Endothelial cell of umbilical vein (primary cell): ENCODE data around the gene ZNF24. TPM values are rescaled to one million over a fixed set of nuclear protein-coding genes. Genes with fewer than 3 reads are reported as not detected.

Experiments used
- BruUV-seq: library from RNA; stranded (reverse); fragments of 400-500 nt; replicated peaks from 2 replicates; lab custom pipeline; 2021; lab: Mats Ljungman, UMichigan
- CTCF ChIA-PET: fragments of 300-600, 350-600 bp; sonication (Branson Sonifier 250); formaldehyde crosslinking; loops from one replicate; lab custom pipeline; 2021; ENCODE audit warnings: antibody characterized with exemption, inconsistent platforms; lab: Charles Lee
- POLR2A ChIA-PET: fragments of 300-600, 350-600 bp; sonication (Branson Sonifier 250); formaldehyde crosslinking; loops from one replicate; lab custom pipeline; 2021; ENCODE audit warnings: antibody characterized with exemption, inconsistent platforms; lab: Charles Lee
- DNase-seq: peaks from one replicate; pipeline ENCODE4 v3.0.0-alpha.2; 2011; ENCODE audit warnings: low read depth, low spot score
- FAIRE-seq: peaks from 2 replicates; lab custom pipeline; 2011; peaks lifted over from hg19 to GRCh38; lab: Jason Lieb, UNC
- H2AFZ ChIP-seq: 2 replicates; pipeline ENCODE4 v1.6.0; 2012; ENCODE audit warnings: low read depth, low read length, control low read depth, inconsistent platforms
- H3K27ac ChIP-seq: 2 replicates; pipeline ENCODE4 v1.5.1; 2011; ENCODE audit warnings: low read depth, mild to moderate bottlenecking, control low read depth, low read length, moderate library complexity; ENCODE audit not compliant: insufficient read depth
- H3K27me3 ChIP-seq, 2 experiments: 2 replicates each; pipeline versions ENCODE4 v1.6.0 to v1.6.1; 2011; ENCODE audit warnings: low read length in 2 of 2, mixed read lengths in 1 of 2; ENCODE audit not compliant: control insufficient read depth in 2 of 2, insufficient read depth in 2 of 2
- H3K36me3 ChIP-seq, 2 experiments: 2 replicates in 1 of 2; 3 replicates in 1 of 2; pipeline ENCODE4 v1.5.1; 2011; ENCODE audit warnings: low read length in 2 of 2, mild to moderate bottlenecking in 1 of 2, moderate library complexity in 1 of 2; ENCODE audit not compliant: control insufficient read depth in 2 of 2, insufficient read depth in 2 of 2; ENCODE audit errors: extremely low read depth in 1 of 2
- H3K4me1 ChIP-seq: 3 replicates; pipeline ENCODE4 v1.5.1; 2011; ENCODE audit warnings: mild to moderate bottlenecking, low read length; ENCODE audit not compliant: control insufficient read depth, insufficient read depth; ENCODE audit errors: extremely low read depth
- H3K4me2 ChIP-seq: 2 replicates; pipeline ENCODE4 v1.6.1; 2011; ENCODE audit warnings: low read length, control low read depth, mixed read lengths; ENCODE audit not compliant: insufficient read depth
- H3K4me3 ChIP-seq, 3 experiments: fragments of 200-600 bp in 1 of 3; sonication (generic), shearing (Covaris generic) in 1 of 3; replicated peaks in 1 of 3; 2 replicates each; pipeline ENCODE4 v1.5.1; 2011 to 2016; ENCODE audit warnings: control low read depth in 3 of 3, low read length in 3 of 3, mild to moderate bottlenecking in 2 of 3, inconsistent platforms in 1 of 3, low read depth in 1 of 3, moderate library complexity in 1 of 3; ENCODE audit not compliant: insufficient read depth in 1 of 3
- H3K79me2 ChIP-seq: 2 replicates; pipeline ENCODE4 v1.6.0; 2012; ENCODE audit warnings: low read length, inconsistent platforms; ENCODE audit not compliant: control insufficient read depth, insufficient read depth
- H3K9ac ChIP-seq: replicated peaks from 2 replicates; pipeline ENCODE3; 2011; ENCODE audit warnings: low read length, control low read depth; ENCODE audit not compliant: insufficient read depth; ENCODE audit errors: extremely low read depth
- H3K9me1 ChIP-seq: replicated peaks from 3 replicates; pipeline ENCODE4 v1.6.0; 2011; ENCODE audit warnings: mild to moderate bottlenecking, low read length; ENCODE audit not compliant: control insufficient read depth, insufficient read depth; ENCODE audit errors: extremely low read depth
- H3K9me3 ChIP-seq: replicated peaks from 2 replicates; pipeline ENCODE4 v1.5.1; 2012; ENCODE audit warnings: low read length, inconsistent platforms; ENCODE audit not compliant: control insufficient read depth, insufficient read depth
- H4K20me1 ChIP-seq: replicated peaks from 2 replicates; pipeline ENCODE3; 2011; ENCODE audit warnings: mild to moderate bottlenecking, low read length; ENCODE audit not compliant: control insufficient read depth, insufficient read depth; ENCODE audit errors: extremely low read depth
- EZH2 ChIP-seq: IDR thresholded peaks from 2 replicates; pipeline ENCODE4 v1.6.1; 2012; ENCODE audit warnings: borderline replicate concordance, low read depth, mild to moderate bottlenecking, moderate library complexity, low read length, inconsistent platforms; ENCODE audit not compliant: severe bottlenecking
- FOS ChIP-seq: IDR thresholded peaks from 2 replicates; pipeline ENCODE4 v1.6.1; 2011; ENCODE audit warnings: mild to moderate bottlenecking, low read length, moderate library complexity, borderline replicate concordance; ENCODE audit not compliant: insufficient read depth
- GATA2 ChIP-seq: IDR thresholded peaks from 2 replicates; pipeline ENCODE4 v1.7.0; 2011; ENCODE audit warnings: low read depth, mild to moderate bottlenecking, moderate library complexity, mixed read lengths, low read length; ENCODE audit not compliant: insufficient read length, insufficient read depth
- JUN ChIP-seq: IDR thresholded peaks from 2 replicates; pipeline ENCODE4 v1.6.1; 2011; ENCODE audit warnings: borderline replicate concordance, low read depth; ENCODE audit not compliant: insufficient read length, insufficient read depth
- MYC ChIP-seq: IDR thresholded peaks from one replicate; pipeline ENCODE4 v1.6.1; 2011; ENCODE audit warnings: mild to moderate bottlenecking, low read depth, low read length
- POLR2A ChIP-seq: IDR thresholded peaks from 2 replicates; pipeline ENCODE4 v1.6.1; 2012; ENCODE audit warnings: low read depth, mild to moderate bottlenecking, control low read depth, low read length
- POLR2AphosphoS5 ChIP-seq: IDR thresholded peaks from 2 replicates; pipeline ENCODE4 v1.6.1; 2012; ENCODE audit warnings: low read depth, mild to moderate bottlenecking, control low read depth, low read length, moderate library complexity; ENCODE audit not compliant: insufficient read depth
- dilution Hi-C: fragments of 300-500 bp; cut with MboI; formaldehyde crosslinking; loops from one replicate; pipeline ENCODE4 v1.15.0; 2019; ENCODE audit warnings: low sequenced_read_pairs; ENCODE audit not compliant: extremely low pct_ligation_motif_present
- intact Hi-C: fragments of 100-400 bp; cut with micrococcal nuclease; formaldehyde crosslinking; loops from one replicate; pipeline ENCODE4 v1.10.0; 2022
- polyA plus RNA-seq, 4 experiments: library from polyadenylated mRNA; depleted of rRNA in 3 of 4; stranded (reverse) in 3 of 4; unstranded in 1 of 4; fragments of >200 nt; gene quantifications; 2 replicates each; pipeline versions ENCODE4 v1.2.1 to v1.2.3, GENCODE V29; 2011 to 2012; ENCODE audit warnings: missing spikeins in 1 of 4
- total RNA-seq: library from RNA; stranded (reverse); gene quantifications from 2 replicates; pipeline ENCODE4 v1.2.3, GENCODE V29; 2021
- TF ChIP-seq, protein P1 (sequence below), 2 donors: IDR thresholded peaks; 1 replicate in 1 of 2; 2 replicates in 1 of 2; pipeline ENCODE4 v1.5.1; 2011; ENCODE audit warnings: low read length in 2 of 2, mild to moderate bottlenecking in 2 of 2, moderate library complexity in 2 of 2, control low read depth in 1 of 2, inconsistent platforms in 1 of 2, low read depth in 1 of 2; ENCODE audit not compliant: insufficient read depth in 1 of 2; ENCODE audit errors: extremely low read depth in 1 of 2
- TF ChIP-seq, protein P2 (sequence below): IDR thresholded peaks from 2 replicates; pipeline ENCODE4 v1.6.1; 2011; ENCODE audit not compliant: insufficient read depth, insufficient read length

Gene ZNF24
- total and polyA plus RNA-seq, 2 donors (not counting 3 experiments of a cell fraction or from before 2014, with no cell fraction given) = 10.3 to 40.2 TPM

DNA sequence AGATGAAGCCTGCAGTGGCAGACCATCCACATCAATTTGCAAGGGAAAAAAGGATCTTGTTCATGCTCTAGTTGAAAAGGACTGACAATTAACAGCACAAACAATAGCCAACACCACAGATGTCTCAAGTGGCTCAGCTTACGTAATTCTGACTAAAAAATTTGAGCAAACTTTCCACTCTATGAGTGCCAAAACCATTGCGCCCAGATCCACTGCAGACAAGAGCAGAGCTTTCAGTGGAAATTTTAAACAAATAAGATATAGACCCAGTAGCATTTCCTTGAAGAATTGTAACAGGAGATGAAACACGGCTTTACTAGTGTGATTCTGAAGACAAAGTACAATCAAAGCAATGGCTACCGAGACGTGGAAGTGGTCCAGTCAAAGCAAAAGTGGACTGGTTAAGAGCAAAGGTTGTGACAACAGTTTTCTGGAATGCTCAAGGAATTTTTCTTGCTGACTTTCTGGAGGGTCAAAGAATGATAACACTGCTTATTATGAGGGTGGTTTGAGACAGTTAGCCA lies 44.9 kb upstream of the ZNF24 start:
- FAIRE-seq (no peak), DNase-seq (peak; percentile 47)
- Histone ChIP-seq H3K27me3 (no peaks in the 10 kb centered on the region), H3K4me2 (no peak overlapping the region), H4K20me1 (no peaks in the 10 kb centered on the region), H3K9ac (no peak overlapping the region), H3K36me3 (no peaks in the 10 kb centered on the region), H2AFZ (peak overlapping the region; percentile 66), H3K4me1 (no peaks in the 10 kb centered on the region), H3K79me2 (no peaks in the 10 kb centered on the region), H3K9me1 (no peaks in the 10 kb centered on the region), H3K27ac (no peak overlapping the region), H3K4me3 (no peak overlapping the region), H3K9me3 (no peaks in the 10 kb centered on the region)
- POLR2A ChIA-PET = no interaction called here
- dilution Hi-C loops = no loop called here
- CTCF ChIA-PET = no interaction called here
- TF ChIP-seq FOS = no peak
- TF ChIP-seq, protein P1, sequence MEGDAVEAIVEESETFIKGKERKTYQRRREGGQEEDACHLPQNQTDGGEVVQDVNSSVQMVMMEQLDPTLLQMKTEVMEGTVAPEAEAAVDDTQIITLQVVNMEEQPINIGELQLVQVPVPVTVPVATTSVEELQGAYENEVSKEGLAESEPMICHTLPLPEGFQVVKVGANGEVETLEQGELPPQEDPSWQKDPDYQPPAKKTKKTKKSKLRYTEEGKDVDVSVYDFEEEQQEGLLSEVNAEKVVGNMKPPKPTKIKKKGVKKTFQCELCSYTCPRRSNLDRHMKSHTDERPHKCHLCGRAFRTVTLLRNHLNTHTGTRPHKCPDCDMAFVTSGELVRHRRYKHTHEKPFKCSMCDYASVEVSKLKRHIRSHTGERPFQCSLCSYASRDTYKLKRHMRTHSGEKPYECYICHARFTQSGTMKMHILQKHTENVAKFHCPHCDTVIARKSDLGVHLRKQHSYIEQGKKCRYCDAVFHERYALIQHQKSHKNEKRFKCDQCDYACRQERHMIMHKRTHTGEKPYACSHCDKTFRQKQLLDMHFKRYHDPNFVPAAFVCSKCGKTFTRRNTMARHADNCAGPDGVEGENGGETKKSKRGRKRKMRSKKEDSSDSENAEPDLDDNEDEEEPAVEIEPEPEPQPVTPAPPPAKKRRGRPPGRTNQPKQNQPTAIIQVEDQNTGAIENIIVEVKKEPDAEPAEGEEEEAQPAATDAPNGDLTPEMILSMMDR (IDR thresholded peaks at IDR 0.05; ENCODE audit: extremely low read depth in 1 of 2, insufficient read depth in 1 of 2, low read depth in 1 of 2, low read length in 2 of 2) = no peak
- no peak for TF ChIP-seq POLR2A
- no peak for TF ChIP-seq JUN
- no peak for TF ChIP-seq EZH2
- TF ChIP-seq, protein P2, sequence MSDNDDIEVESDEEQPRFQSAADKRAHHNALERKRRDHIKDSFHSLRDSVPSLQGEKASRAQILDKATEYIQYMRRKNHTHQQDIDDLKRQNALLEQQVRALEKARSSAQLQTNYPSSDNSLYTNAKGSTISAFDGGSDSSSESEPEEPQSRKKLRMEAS = no peak
- no peak for TF ChIP-seq MYC
- no peak for TF ChIP-seq POLR2AphosphoS5
- no peak for TF ChIP-seq GATA2
- BruUV-seq = no TSS peak
- intact Hi-C loops = loop anchor here (5.0 to 10.0 kb wide), 5 partner anchors 193 to 706 kb away; partner anchors contain the start of genes GALNT1 and RMP24
